ENCODE results near the gene FRY. TPM values are rescaled to one million over a fixed set of nuclear protein-coding genes. Genes with fewer than 3 reads are reported as not detected.

FRY gene
- total and polyA plus RNA-seq, 2 of the 13 experiments (the other 11 are each of a cell fraction or from before 2014, with no cell fraction given): 8.2 to 13.1 TPM

DNA sequence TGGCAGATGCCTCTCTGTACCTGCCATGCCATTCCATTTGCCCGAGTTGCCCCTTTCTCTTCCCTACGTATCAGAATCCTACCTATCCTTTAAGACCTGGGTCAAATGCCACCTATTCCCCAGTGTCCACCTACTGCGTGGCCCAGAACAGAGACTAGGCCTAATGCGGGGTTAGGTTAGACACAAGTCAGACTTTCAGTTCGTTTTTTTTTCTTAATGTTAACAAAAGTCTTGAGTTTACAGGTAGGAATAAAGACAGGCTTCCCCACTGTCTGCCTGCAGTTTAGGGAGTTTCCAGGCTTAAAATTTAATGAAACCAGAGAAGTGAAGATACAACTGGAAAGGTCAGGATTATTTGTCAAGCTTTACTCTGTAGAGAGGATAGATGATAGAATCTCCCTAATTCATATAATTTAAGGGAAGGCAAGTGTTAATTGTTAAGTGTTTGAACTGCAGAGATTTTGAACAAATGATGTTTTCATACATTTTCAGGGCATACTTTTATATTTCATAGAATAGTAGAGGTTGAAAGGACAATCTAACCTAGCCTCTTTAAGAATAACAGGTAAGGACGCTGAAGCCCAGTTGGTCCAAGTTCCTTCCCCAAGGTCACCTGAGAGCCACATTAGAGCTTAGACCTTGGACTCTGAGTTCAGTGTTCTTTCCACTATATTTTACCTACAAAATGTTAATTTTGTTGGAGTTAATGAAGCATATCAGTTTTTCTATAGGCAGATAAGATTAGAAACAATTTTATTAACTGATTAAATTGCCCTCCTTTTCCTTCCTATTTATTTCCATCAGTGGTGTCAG, 35.8 kb downstream of the FRY start:
- no peak overlapping the region for H2AFZ ChIP-seq (ENCODE audit: low read length)
- no peak overlapping the region for H3K9ac ChIP-seq (ENCODE audit: insufficient read depth, low read depth, low read length)
- no peak overlapping the region for H3K4me3 ChIP-seq (replicated peaks in 1 of 3; ENCODE audit: insufficient read depth in 1 of 3, low read depth in 2 of 3, low read length in 3 of 3)
- no peak overlapping the region for H3K27ac ChIP-seq (ENCODE audit: extremely low read length, insufficient read depth, low read length)
- no peaks in the 10 kb centered on the region for H3K36me3 ChIP-seq (replicated peaks in 1 of 2; ENCODE audit: control insufficient read depth in 1 of 2, insufficient read depth in 2 of 2, low read length in 2 of 2)
- ChIA-PET POLR2A (no interaction called here), CTCF (ENCODE audit: low intra/inter-chr PET ratio, low total read pairs) (no interaction called here)
- ATAC-seq (no peak), DNase-seq (ENCODE audit: low spot score) (no peak), FAIRE-seq (no peak)
- intact Hi-C loops (cut with micrococcal nuclease; ENCODE audit: unreplicated experiment) (no loop called here), in situ Hi-C loops (cut with HindIII; ENCODE audit: extremely low pct_ligation_motif_present, low pct_unique_long_range_greater_than_20kb) (no loop called here)
- H3K4me1 ChIP-seq (ENCODE audit: insufficient read depth, low read length): peaks cover 54% of the 10 kb centered on the region
- 93% methylated on average over 6 of the region's 6 CpGs for WGBS (ENCODE audit: low lambda C conversion rate)
- H3K79me2 ChIP-seq (ENCODE audit: insufficient read depth, low read length): peaks cover 6% of the 10 kb centered on the region
- TF ChIP-seq HNF4A (CRISPR knock-in tag; IDR thresholded peaks at IDR 0.05) (peak; percentile 19; the same call in 1 of the 2 replicates), CBX1 (IDR thresholded peaks at IDR 0.05; ENCODE audit: low read depth) (no peak), ZNF432 (CRISPR knock-in tag; IDR thresholded peaks at IDR 0.05; ENCODE audit: borderline replicate concordance) (no peak), ZNF33A (CRISPR knock-in tag; IDR thresholded peaks at IDR 0.05; ENCODE audit: borderline replicate concordance) (no peak), KLF16 (CRISPR knock-in tag; IDR thresholded peaks at IDR 0.05) (no peak), ZIK1 (CRISPR knock-in tag; IDR thresholded peaks at IDR 0.05; ENCODE audit: borderline replicate concordance, low read depth) (no peak), GFI1 (CRISPR knock-in tag; IDR thresholded peaks at IDR 0.05; ENCODE audit: borderline replicate concordance) (peak; percentile 61; the same call in 1 of the 2 replicates), NCOR1 (IDR thresholded peaks at IDR 0.05; ENCODE audit: borderline replicate concordance, low read length) (no peak), DNMT3B (CRISPR knock-in tag; conservative IDR thresholded peaks at IDR 0.05) (no peak), ZNF816 (CRISPR knock-in tag; IDR thresholded peaks at IDR 0.05; ENCODE audit: borderline replicate concordance) (no peak), SATB2 (CRISPR knock-in tag; IDR thresholded peaks at IDR 0.05) (no peak)
- H4K20me1 ChIP-seq (ENCODE audit: insufficient read depth, low read length): no peaks in the 10 kb centered on the region
- no peak overlapping the region for H3K4me2 ChIP-seq (ENCODE audit: low read depth, low read length)
- no TSS peak for BruUV-seq (replicated peaks)
- no peaks in the 10 kb centered on the region for H3K27me3 ChIP-seq (ENCODE audit: control insufficient read depth in 1 of 2, insufficient read depth in 2 of 2, low read length in 2 of 2)
- no peaks in the 10 kb centered on the region for H3K9me3 ChIP-seq (ENCODE audit: low read length)

Measured in HepG2 (cell line).